ENCODE measurements around the gene COL18A1. TPM values are rescaled to one million over a fixed set of nuclear protein-coding genes. Genes with fewer than 3 reads are reported as not detected.
A peak's percentile ranks its signal among the peaks of the same experiment; 100 is the strongest.

COL18A1 gene
- total and polyA plus RNA-seq, 2 of the 8 experiments (the other 6 are each of a cell fraction or from before 2014, with no cell fraction given) = 145 to 201 TPM

DNA sequence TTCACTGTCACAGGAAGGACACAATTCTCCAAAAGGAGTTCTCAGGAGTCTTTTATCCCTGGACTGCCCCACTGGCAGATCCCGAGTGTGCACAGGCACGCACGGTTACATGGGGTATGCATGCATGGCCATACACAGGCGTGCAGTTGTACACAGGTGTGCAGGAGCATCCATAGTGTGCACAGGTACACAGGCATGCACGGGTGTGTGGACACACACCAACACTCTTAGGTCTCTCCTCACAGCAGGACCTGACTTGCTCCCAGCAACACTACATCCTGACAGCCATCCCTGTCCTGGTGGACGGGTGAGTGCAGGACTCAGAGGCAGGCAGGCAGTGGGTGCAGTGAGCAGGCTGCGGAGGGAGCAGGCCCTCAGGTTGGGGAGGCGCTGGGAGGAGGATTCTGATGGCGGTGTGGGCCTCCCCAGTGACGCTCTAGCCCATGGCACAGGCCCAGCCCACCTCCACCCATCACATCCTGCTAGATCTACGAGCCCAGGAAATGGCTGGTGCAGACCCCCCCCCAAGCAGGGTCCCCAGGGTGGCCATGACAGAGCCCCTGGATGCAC is 108.9 kb downstream of the COL18A1 start:
- Histone ChIP-seq H4K5ac (ENCODE audit: insufficient read length, low read depth, low read length) (no peak overlapping the region), H4K20me1 (replicated peaks in 1 of 2; ENCODE audit: control insufficient read depth in 1 of 2, insufficient read depth in 2 of 2, low read length in 2 of 2) (peaks cover 8 to 23% of the 10 kb centered on the region in 2 experiments), H2BK12ac (ENCODE audit: low read depth, low read length) (peak overlapping the region; percentile 35; the same call in 1 of the 2 replicates), H3K36me3 (ENCODE audit: control insufficient read depth in 2 of 4, insufficient read depth in 4 of 4, low read length in 3 of 4) (peaks cover 0 to 42% (median 13%) of the 10 kb centered on the region in 4 experiments; a peak in 6 of 8 replicates), H3K56ac (replicated peaks; ENCODE audit: insufficient read length, low read depth, low read length) (no peak overlapping the region), H3K4me3 (ENCODE audit: extremely low read depth in 1 of 4, insufficient read depth in 2 of 4, low read depth in 3 of 4, low read length in 4 of 4) (no peak overlapping the region), H3K79me1 (ENCODE audit: low read depth, low read length) (no peaks in the 10 kb centered on the region), H3K14ac (ENCODE audit: insufficient read length) (no peak overlapping the region), H3K79me2 (ENCODE audit: control insufficient read depth in 1 of 2, insufficient read depth in 2 of 2, low read length in 2 of 2) (no peaks in the 10 kb centered on the region), H4K91ac (replicated peaks; ENCODE audit: insufficient read length, low read length) (no peak overlapping the region), H2BK20ac (ENCODE audit: low read length) (no peak overlapping the region), H3K27me3 (replicated peaks in 1 of 4; ENCODE audit: control insufficient read depth in 3 of 4, extremely low read depth in 1 of 4, insufficient read depth in 3 of 4, low read length in 3 of 4) (no peaks in the 10 kb centered on the region), H2BK15ac (ENCODE audit: low read length) (no peak overlapping the region), H3K18ac (ENCODE audit: extremely low read depth, low read length) (no peak overlapping the region), H3K9ac (replicated peaks in 1 of 4; ENCODE audit: extremely low read depth in 1 of 4, low read depth in 3 of 4, low read length in 3 of 4) (no peak overlapping the region), H3K9me3 (ENCODE audit: insufficient read depth in 2 of 2, low read depth in 1 of 2, low read length in 1 of 2) (peaks cover 0 to 6% of the 10 kb centered on the region in 2 experiments; a peak in 2 of 4 replicates), H2AFZ (ENCODE audit: low read length) (no peak overlapping the region), H3K4ac (replicated peaks; ENCODE audit: insufficient read length, low read depth, low read length) (no peak overlapping the region), H3K27ac (ENCODE audit: low read depth, low read length) (no peak overlapping the region), H2BK120ac (replicated peaks; ENCODE audit: low read depth, low read length) (no peak overlapping the region), H3K4me1 (replicated peaks in 1 of 4; ENCODE audit: control insufficient read depth in 3 of 4, insufficient read depth in 4 of 4, low read length in 3 of 4) (no peaks in the 10 kb centered on the region), H3K4me2 (ENCODE audit: insufficient read depth in 1 of 2, low read depth in 2 of 2, low read length in 2 of 2) (no peak overlapping the region), H3K23ac (ENCODE audit: insufficient read length) (no peak overlapping the region), H4K8ac (ENCODE audit: extremely low read depth, insufficient read depth, low read length) (peak overlapping the region; percentile 85; the same call in 1 of the 2 replicates), H2BK5ac (ENCODE audit: low read depth, low read length) (no peak overlapping the region), H3K23me2 (ENCODE audit: low read depth, low read length) (no peaks in the 10 kb centered on the region; the same call in 1 of the 2 replicates), H2AK5ac (ENCODE audit: low read depth, low read length) (no peak overlapping the region)
- ChIA-PET CTCF (ENCODE audit: partially characterized antibody) (no interaction called here), POLR2A (ENCODE audit: partially characterized antibody) (interaction anchor here (1.4 to 2.4 kb wide), 3 partner anchors 8 to 42 kb away, joined by 3 to 10 read pairs (median 5); no protein-coding TSS in a partner anchor)
- TF ChIP-seq HDAC6 (IDR thresholded peaks at IDR 0.05; ENCODE audit: low read depth, low read length) (no peak), POLR2A (IDR thresholded peaks at IDR 0.05; ENCODE audit: control extremely low read depth in 1 of 2, low read depth in 2 of 2, low read length in 2 of 2) (0 out of 3 replicates have a peak, but pooled peaks of 1 of the 2 experiments have one; percentile 48), TCF12 (IDR thresholded peaks at IDR 0.05; ENCODE audit: low read depth, low read length) (no peak), POLR2AphosphoS5 (IDR thresholded peaks at IDR 0.05; ENCODE audit: low read depth, low read length) (peak; percentile 87)
- FAIRE-seq (no peak), DNase-seq (ENCODE audit: low read depth in 1 of 2, low spot score in 2 of 2) (no peak)
- 90% methylated on average over 11 of the region's 11 CpGs; no CpG with 5 or more reads in 1 of the 2 experiments for WGBS, 2 experiments (ENCODE audit: extremely low coverage in 1 of 2, insufficient coverage in 1 of 2, insufficient read length in 1 of 2, insufficient replicate concordance in 2 of 2, low coverage in 1 of 2, low lambda C conversion rate in 2 of 2, missing lambda C conversion rate in 1 of 2)

All from H1 (cell line).